ENCODE data around the gene CCDC85B.

DNA sequence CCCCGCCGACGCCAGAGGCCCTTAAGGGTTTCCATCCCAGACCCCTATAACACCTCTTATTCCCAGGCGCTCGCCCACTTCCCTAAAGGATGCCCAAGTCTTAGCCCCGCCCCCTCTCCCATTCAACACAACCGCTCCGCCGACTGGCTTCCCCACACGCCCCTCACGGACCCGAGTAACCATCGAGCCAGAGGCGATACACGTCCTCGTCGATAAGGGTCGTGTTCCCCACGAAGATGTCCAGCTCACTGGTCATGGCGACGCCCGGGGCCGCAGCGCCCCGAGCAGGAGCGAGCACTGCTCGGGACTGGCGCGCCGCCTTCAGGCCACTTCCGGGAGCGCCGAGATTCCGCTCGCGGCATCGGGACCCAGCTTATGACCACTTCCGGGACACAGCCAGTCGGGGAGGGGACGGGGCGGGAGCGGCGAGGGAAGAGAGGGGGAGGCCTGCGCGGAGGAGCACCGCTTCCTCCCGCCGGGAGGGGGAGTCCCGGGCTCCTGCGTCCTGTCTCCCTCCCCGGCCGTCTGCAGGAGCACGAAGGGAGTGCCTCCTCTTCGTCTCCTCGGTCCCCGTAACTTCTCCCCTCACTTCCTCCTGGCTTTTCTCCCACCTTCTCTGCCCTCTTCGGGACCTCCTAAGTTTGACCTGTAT lies 2.2 kb upstream of the CCDC85B start, which contains the start of gene FIBP:
- TF ChIP-seq POLR2A (IDR thresholded peaks at IDR 0.05) = no peak
- TF ChIP-seq, protein P1, sequence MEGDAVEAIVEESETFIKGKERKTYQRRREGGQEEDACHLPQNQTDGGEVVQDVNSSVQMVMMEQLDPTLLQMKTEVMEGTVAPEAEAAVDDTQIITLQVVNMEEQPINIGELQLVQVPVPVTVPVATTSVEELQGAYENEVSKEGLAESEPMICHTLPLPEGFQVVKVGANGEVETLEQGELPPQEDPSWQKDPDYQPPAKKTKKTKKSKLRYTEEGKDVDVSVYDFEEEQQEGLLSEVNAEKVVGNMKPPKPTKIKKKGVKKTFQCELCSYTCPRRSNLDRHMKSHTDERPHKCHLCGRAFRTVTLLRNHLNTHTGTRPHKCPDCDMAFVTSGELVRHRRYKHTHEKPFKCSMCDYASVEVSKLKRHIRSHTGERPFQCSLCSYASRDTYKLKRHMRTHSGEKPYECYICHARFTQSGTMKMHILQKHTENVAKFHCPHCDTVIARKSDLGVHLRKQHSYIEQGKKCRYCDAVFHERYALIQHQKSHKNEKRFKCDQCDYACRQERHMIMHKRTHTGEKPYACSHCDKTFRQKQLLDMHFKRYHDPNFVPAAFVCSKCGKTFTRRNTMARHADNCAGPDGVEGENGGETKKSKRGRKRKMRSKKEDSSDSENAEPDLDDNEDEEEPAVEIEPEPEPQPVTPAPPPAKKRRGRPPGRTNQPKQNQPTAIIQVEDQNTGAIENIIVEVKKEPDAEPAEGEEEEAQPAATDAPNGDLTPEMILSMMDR (IDR thresholded peaks at IDR 0.05) = peak in 2 of 3 donors; percentile 24 to 71
